Tibial nerve (tissue), 4 donors: ENCODE data around the gene IQGAP2.
A peak's percentile ranks its signal among the peaks of the same experiment; 100 is the strongest.

Experiments
- CTCF ChIP-seq, 5 experiments: fragments of 200-600 bp in 3 of 5; fragments of 450-650 bp in 2 of 5; sonication (generic) in 3 of 5; IDR thresholded peaks; one replicate each; pipeline ENCODE4 v1.5.1; 2016 to 2019; ENCODE audit warnings: antibody characterized with exemption in 5 of 5, mild to moderate bottlenecking in 3 of 5, moderate library complexity in 2 of 5
- EP300 ChIP-seq, 2 donors: sonication (generic); formaldehyde crosslinking; IDR thresholded peaks; one replicate each; pipeline ENCODE4 v1.6.1; 2017; ENCODE audit warnings: antibody characterized with exemption in 2 of 2, mild to moderate bottlenecking in 1 of 2
- POLR2A ChIP-seq, 2 donors: fragments of 450-650 bp; IDR thresholded peaks; one replicate each; pipeline ENCODE4 v1.6.1; 2017; ENCODE audit warnings: antibody characterized with exemption in 2 of 2, mild to moderate bottlenecking in 2 of 2, moderate library complexity in 2 of 2

- TF ChIP-seq CTCF (IDR thresholded peaks at IDR 0.05) (no peak), POLR2A (IDR thresholded peaks at IDR 0.05) (no peak), EP300 (IDR thresholded peaks at IDR 0.05) (peak in 1 of 2 donors; percentile 19)
Observed at GRCh38 chr5:76690704-76691466, 287.8 kb downstream of the IQGAP2 start.
